Measurements from ENCODE around the gene NUDT12. TPM values are rescaled to one million over a fixed set of nuclear protein-coding genes. Genes with fewer than 3 reads are reported as not detected.

The NUDT12 gene
- total and polyA plus RNA-seq, 4 donors, result 5.7 to 25.4 (median 11.3) TPM

DNA sequence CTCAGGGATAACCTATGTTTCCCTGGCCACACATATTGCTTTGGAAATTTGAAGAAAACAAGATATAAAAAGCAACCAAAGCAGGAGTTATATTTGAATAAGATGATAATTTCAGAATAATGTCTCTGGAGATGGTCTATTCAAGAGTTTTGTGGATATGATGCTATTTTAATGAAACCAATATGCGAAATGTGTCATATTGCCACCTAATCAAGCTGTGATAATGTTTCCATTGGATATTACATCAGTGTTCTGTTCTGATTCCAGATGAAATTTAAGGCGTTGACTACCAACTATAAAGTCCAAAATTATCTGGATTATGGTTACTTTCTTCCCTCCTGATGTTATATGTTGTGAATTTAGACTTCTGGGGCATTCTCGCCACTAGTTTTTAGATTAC lies 27.6 kb upstream of the NUDT12 start:
- Histone ChIP-seq H3K4me3 (no peak overlapping the region), H3K27me3 (ENCODE audit: control insufficient read depth in 3 of 3, insufficient read depth in 3 of 3, low read length in 2 of 3) (no peaks in the 10 kb centered on the region), H3K27ac (ENCODE audit: low read depth in 1 of 2, low read length in 1 of 2) (no peak overlapping the region), H3K9me3 (ENCODE audit: control insufficient read depth in 4 of 4, insufficient read depth in 3 of 4, low read length in 3 of 4) (no peaks in the 10 kb centered on the region), H3K9ac (ENCODE audit: insufficient read depth in 1 of 2, low read length in 2 of 2) (no peak overlapping the region), H3K4me1 (ENCODE audit: control insufficient read depth in 5 of 5, insufficient read depth in 5 of 5, low read length in 5 of 5) (peaks cover 0 to 2% (median 0%) of the 10 kb centered on the region in 5 donors), H3K36me3 (ENCODE audit: control insufficient read depth in 4 of 4, insufficient read depth in 4 of 4, low read length in 4 of 4) (no peaks in the 10 kb centered on the region)
- DNase-seq, result peak in 1 of 3 donors; percentile 17
- WGBS, 2 donors, result 73 to 89% methylated on average over 3 of the region's 3 CpGs
- TF ChIP-seq, protein P1, sequence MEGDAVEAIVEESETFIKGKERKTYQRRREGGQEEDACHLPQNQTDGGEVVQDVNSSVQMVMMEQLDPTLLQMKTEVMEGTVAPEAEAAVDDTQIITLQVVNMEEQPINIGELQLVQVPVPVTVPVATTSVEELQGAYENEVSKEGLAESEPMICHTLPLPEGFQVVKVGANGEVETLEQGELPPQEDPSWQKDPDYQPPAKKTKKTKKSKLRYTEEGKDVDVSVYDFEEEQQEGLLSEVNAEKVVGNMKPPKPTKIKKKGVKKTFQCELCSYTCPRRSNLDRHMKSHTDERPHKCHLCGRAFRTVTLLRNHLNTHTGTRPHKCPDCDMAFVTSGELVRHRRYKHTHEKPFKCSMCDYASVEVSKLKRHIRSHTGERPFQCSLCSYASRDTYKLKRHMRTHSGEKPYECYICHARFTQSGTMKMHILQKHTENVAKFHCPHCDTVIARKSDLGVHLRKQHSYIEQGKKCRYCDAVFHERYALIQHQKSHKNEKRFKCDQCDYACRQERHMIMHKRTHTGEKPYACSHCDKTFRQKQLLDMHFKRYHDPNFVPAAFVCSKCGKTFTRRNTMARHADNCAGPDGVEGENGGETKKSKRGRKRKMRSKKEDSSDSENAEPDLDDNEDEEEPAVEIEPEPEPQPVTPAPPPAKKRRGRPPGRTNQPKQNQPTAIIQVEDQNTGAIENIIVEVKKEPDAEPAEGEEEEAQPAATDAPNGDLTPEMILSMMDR (IDR thresholded peaks at IDR 0.05; ENCODE audit: control extremely low read depth, extremely low read depth), result no peak
- no peak for ATAC-seq (ENCODE audit: insufficient read depth, low FRiP score)

DNA sequence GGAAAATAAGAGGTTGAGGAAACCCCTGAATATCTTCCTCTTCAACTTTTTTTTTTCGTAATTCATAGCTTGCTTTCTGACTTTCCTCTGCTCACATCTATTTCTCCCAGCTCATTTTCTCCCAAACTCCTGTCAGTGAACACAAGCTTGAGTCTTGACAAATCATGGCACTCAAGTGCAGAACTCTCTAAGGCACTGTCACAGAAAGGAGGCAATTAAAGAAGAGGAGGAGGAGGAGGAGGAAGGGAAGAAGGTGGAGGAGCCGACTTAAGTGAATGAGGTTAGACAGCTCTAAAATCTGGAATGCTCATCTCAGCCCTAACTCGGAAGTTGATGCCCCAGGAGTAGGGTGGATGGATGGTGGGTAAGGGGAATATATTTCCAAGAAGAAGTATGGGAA lies 27.2 kb upstream of the NUDT12 start:
- Histone ChIP-seq H3K4me1 (ENCODE audit: control insufficient read depth in 5 of 5, insufficient read depth in 5 of 5, low read length in 5 of 5) (peaks cover 0 to 2% (median 0%) of the 10 kb centered on the region in 5 donors), H3K9me3 (ENCODE audit: control insufficient read depth in 4 of 4, insufficient read depth in 3 of 4, low read length in 3 of 4) (no peaks in the 10 kb centered on the region), H3K36me3 (ENCODE audit: control insufficient read depth in 4 of 4, insufficient read depth in 4 of 4, low read length in 4 of 4) (no peaks in the 10 kb centered on the region), H3K9ac (ENCODE audit: insufficient read depth in 1 of 2, low read length in 2 of 2) (no peak overlapping the region), H3K27ac (ENCODE audit: low read depth in 1 of 2, low read length in 1 of 2) (no peak overlapping the region), H3K4me3 (no peak overlapping the region), H3K27me3 (ENCODE audit: control insufficient read depth in 3 of 3, insufficient read depth in 3 of 3, low read length in 2 of 3) (no peaks in the 10 kb centered on the region)
- DNase-seq (no peak), ATAC-seq (ENCODE audit: insufficient read depth, low FRiP score) (no peak)
- 86 to 92% methylated on average over 3 of the region's 3 CpGs for WGBS, 2 donors
- TF ChIP-seq, protein P1 (IDR thresholded peaks at IDR 0.05; ENCODE audit: control extremely low read depth, extremely low read depth), result no peak

DNA sequence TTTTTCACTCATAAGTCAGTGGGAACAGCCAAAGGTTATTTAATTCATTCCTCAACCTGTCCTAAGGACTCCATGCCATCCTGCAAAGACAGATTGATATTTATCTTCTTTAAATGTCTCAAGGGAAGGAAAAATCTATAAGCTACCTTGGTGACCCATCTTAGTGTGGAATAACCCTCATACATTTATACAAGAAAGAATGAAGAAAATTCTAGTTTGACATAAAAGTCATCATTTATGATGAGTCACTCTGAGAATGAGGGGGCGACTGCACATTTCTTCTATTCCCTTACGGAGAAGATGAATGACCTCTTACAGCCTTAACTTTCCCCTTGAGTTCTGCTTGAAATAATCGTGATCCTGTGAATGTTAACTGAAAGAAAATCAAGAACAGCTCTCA lies 26.8 kb upstream of the NUDT12 start:
- Histone ChIP-seq H3K4me1 (ENCODE audit: control insufficient read depth in 5 of 5, insufficient read depth in 5 of 5, low read length in 5 of 5) (peaks cover 0 to 2% (median 0%) of the 10 kb centered on the region in 5 donors), H3K27ac (ENCODE audit: low read depth in 1 of 2, low read length in 1 of 2) (no peak overlapping the region), H3K27me3 (ENCODE audit: control insufficient read depth in 3 of 3, insufficient read depth in 3 of 3, low read length in 2 of 3) (no peaks in the 10 kb centered on the region), H3K9me3 (ENCODE audit: control insufficient read depth in 4 of 4, insufficient read depth in 3 of 4, low read length in 3 of 4) (no peaks in the 10 kb centered on the region), H3K4me3 (no peak overlapping the region), H3K9ac (ENCODE audit: insufficient read depth in 1 of 2, low read length in 2 of 2) (no peak overlapping the region), H3K36me3 (ENCODE audit: control insufficient read depth in 4 of 4, insufficient read depth in 4 of 4, low read length in 4 of 4) (no peaks in the 10 kb centered on the region)
- ATAC-seq (ENCODE audit: insufficient read depth, low FRiP score), result no peak
- TF ChIP-seq, protein P1 (IDR thresholded peaks at IDR 0.05; ENCODE audit: control extremely low read depth, extremely low read depth), result no peak
- 72 to 74% methylated on average over 3 of the region's 3 CpGs for WGBS, 2 donors
- no peak for DNase-seq

GRCh38 chr5:103587185-103587748 lies 24.7 kb upstream of the NUDT12 start:
- TF ChIP-seq, protein P1 (IDR thresholded peaks at IDR 0.05; ENCODE audit: control extremely low read depth, extremely low read depth), result no peak
- H3K36me3 ChIP-seq (ENCODE audit: control insufficient read depth in 4 of 4, insufficient read depth in 4 of 4, low read length in 4 of 4), result no peaks in the 10 kb centered on the region
- no peaks in the 10 kb centered on the region for H3K9me3 ChIP-seq (ENCODE audit: control insufficient read depth in 4 of 4, insufficient read depth in 3 of 4, low read length in 3 of 4)
- DNase-seq, result peak in 2 of 3 donors; percentile 81
- no peak for ATAC-seq (ENCODE audit: insufficient read depth, low FRiP score)
- H3K4me1 ChIP-seq (ENCODE audit: control insufficient read depth in 5 of 5, insufficient read depth in 5 of 5, low read length in 5 of 5), result peaks cover 0 to 2% (median 0%) of the 10 kb centered on the region in 5 donors
- WGBS, 2 donors, result 33 to 64% methylated on average over 2 of the region's 2 CpGs
- H3K4me3 ChIP-seq, result no peak overlapping the region
- H3K9ac ChIP-seq (ENCODE audit: insufficient read depth in 1 of 2, low read length in 2 of 2), result no peak overlapping the region
- H3K27me3 ChIP-seq (ENCODE audit: control insufficient read depth in 3 of 3, insufficient read depth in 3 of 3, low read length in 2 of 3), result no peaks in the 10 kb centered on the region
- no peak overlapping the region for H3K27ac ChIP-seq (ENCODE audit: low read depth in 1 of 2, low read length in 1 of 2)
